Hematopoietic multipotent progenitor cell (in vitro differentiated cells): ENCODE data around the gene MGME1. TPM values are rescaled to one million over a fixed set of nuclear protein-coding genes. Genes with fewer than 3 reads are reported as not detected.
A peak's percentile ranks its signal among the peaks of the same experiment; 100 is the strongest.
"Not testable (repeated sequence)": the region's sequence is repeated elsewhere in the genome, so short reads cannot be mapped to it uniquely, and the experiment has no call there.

Source experiments
- DNase-seq, 3 donors: peaks; one replicate each; pipeline ENCODE4 v3.0.0-alpha.2; 2011 to 2015; ENCODE audit warnings: low read depth in 2 of 3, low spot score in 2 of 3
- total RNA-seq: library from RNA; depleted of rRNA; stranded (reverse); fragments of >200 nt; gene quantifications from one replicate; pipeline ENCODE4 v1.2.3, GENCODE V29; 2012

MGME1 gene
- total RNA-seq, 1 donor = 11.8 TPM

DNA sequence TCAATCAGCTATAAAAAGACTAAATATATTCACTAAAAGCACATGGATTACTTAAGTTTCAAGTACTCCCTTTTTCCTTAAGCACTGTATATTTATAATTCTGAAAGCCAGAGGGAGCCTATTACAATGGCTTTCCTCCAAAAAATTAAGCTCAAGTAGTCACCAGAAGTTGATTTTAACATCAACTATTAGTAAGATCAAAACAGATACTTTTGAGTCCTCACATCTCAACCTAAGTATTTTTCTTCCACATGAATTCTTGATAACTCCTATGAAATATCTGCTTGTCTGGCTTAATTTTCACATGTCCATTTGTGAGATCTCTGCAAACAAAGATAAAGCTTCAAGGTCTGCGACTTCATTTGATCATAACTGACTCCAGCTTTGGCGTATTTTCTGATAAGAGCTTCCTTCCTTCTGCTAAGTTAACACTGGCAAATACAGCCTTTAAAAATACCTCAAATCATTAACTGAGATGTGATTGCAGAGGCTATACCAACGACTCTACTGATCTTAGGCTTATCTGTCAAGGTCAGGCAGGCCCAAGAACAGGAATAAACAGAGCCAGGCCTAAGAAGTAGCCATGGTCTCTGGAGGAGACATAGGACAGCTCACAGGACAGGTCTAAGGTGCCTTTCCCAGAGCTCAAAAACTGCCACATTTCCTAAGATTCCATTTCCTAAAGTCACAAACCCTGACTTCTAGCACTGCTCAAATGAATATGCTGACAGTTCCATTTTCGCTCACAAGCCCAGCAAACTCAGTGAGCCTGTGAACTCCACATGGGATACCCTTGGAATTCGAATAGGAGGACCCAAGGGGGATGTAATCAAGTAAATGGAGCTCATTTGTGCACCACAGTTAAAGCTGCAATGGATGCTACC is 10.2 kb upstream of the MGME1 start:
- DNase-seq = peak in 1 of 3 donors; percentile 46

DNA sequence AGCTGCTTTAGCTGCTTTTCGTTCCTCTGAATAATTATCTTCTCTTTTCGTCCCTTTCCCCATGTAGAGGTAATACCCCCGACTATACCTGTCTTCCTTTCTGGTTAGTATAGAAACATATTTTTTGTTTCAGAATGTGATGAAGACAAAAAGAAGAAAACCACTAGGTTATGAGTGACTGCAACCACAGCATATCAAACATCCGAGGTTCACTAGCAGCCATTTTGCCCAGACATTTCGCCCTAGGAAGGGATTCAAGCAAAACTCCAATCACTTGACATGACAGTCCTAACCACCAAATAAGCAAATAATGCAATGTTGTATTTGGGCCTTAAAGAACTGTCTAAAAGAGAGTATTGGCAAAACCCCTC is 9.6 kb upstream of the MGME1 start:
- no peak for DNase-seq

GRCh38 chr20:17960400-17960885 is 8.4 kb upstream of the MGME1 start:
- not testable (repeated sequence) for DNase-seq

- no peak for DNase-seq
These were observed 7.8 kb upstream of the MGME1 start for GRCh38 chr20:17960927-17961586.

GRCh38 chr20:17961587-17961940 is 7.3 kb upstream of the MGME1 start:
- no peak for DNase-seq

DNA sequence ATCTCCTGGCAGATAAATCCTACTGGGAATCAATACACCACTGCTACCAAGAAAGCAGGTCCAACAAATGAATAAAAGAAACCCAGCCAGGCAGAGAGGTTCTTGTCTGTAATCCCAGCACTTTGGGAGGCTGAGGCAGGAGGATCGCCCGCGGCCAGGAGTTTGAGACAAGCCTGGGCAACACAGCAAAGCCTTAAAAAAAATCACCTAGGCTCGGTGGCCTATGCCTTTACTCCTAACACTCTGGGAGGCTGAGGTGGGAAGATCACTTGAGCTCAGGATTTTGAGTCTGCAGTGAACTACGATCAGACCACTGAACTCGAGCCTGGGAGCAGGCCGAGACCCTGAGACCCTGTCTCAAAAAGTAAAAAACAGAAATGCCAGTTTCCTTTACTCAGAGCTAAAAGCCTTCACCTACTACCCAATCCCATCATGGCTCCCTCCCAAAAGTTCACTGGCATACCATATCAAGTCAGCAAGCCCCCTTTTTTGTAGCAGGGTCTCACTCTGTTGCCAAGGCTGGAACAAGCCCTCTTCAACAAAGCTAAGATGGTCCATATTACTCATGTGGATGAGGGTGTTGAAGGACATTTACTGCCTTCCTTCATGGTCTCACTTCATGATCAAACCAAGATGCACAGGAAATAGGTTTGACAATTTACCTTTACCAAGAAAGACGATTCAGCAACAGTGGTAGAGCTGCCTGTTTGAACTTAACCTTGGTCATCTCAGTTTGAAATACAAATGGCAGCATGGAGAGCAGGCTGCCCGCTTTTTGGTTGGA is 5.5 kb upstream of the MGME1 start:
- no peak for DNase-seq

GRCh38 chr20:17964073-17964472 is 4.7 kb upstream of the MGME1 start:
- no peak for DNase-seq

- DNase-seq = no peak
These were observed 4.2 kb upstream of the MGME1 start for GRCh38 chr20:17964632-17965031.

- DNase-seq = peak in 1 of 3 donors; percentile 10
These were observed 3.6 kb upstream of the MGME1 start for GRCh38 chr20:17965042-17965697.

- DNase-seq = peak in 1 of 3 donors; percentile 64
These were observed 2.1 kb upstream of the MGME1 start for GRCh38 chr20:17966432-17967310.

GRCh38 chr20:17967521-17968365 is 1.1 kb upstream of the MGME1 start:
- DNase-seq = peak in 1 of 3 donors; percentile 26

GRCh38 chr20:17969278-17969883 is 563 bp downstream of the MGME1 start:
- DNase-seq = no peak

GRCh38 chr20:17969884-17970409 is 1.1 kb downstream of the MGME1 start:
- DNase-seq = peak in 2 of 3 donors; percentile 81 to 92

- no peak for DNase-seq
These were observed 2.6 kb downstream of the MGME1 start for GRCh38 chr20:17971300-17972013.

GRCh38 chr20:17972121-17972520 is 3.3 kb downstream of the MGME1 start:
- no peak for DNase-seq

DNA sequence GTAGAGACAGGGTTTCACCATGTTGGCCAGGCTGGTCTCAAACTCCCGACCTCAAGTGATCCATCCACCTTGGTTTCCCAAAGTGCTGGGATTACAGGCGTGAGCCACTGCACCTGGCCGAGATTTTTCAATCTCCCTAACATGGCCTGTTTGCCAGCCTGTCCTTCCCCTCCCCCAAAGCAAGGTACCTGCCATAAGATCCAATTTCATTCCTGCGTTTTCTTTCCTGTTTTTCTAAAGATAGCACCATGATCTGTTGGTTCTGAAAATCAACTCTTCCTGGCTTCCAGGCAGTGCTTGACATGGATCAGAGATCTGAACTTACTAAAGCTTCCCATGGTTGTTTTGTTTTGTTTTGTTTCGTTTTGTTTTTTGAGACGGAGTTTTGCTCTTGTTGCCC is 7.5 kb downstream of the MGME1 start:
- no peak for DNase-seq

DNA sequence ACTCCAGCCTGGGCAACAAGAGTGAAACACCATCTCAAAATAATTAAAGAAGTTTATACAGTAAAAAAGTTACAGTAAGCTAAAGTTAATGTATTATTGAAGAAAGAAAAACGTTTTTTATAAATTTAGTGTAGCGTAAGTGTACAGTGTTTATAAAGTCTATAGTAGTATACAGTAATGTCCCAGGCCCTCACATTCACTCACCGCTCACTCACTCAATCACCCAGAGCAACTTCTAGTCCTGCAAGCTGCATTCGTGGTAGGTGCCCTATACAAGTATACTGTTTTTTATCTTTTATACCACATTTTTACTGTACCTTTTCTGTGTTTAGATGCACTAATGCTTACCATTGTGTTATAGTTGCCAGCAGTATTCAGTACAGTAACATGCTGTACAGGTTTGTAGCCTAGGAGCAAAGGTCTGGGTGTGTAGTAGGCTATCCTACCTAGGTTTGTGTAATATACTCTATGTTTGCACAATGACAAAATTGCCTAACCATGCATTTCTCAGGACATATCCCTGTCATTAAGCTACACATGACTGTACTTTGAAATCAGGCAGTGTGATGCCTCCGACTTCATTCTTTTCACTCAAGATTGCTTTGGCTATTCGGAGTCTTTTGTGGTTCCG is 16.7 kb downstream of the MGME1 start:
- DNase-seq = no peak
